COLO829 (cell line): ENCODE results near the gene SZRD1.

ENCODE experiments used
- DNase-seq: peaks from one replicate; pipeline ENCODE4 v3.0.0; 2012; ENCODE audit warnings: low spot score

The SZRD1 gene

DNA sequence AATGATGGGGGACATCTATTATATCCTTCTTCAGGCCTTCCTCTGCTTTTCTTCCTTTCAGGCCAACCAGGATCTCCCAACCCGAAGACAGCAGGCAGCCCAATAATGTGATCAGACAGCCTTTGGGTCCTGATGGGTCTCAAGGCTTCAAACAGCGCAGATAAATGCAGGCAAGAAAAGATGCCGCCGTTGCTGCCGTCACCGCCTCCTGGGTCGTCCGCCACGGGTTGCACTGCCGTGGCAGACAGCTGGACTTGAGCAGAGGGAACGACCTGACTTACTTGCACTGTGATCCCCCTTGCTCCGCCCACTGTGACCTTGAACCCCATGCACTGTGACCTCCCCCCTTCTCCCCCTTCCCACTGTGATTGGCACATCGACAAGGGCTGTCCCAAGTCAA is 27.9 kb downstream of the SZRD1 start:
- DNase-seq, result no peak

DNA sequence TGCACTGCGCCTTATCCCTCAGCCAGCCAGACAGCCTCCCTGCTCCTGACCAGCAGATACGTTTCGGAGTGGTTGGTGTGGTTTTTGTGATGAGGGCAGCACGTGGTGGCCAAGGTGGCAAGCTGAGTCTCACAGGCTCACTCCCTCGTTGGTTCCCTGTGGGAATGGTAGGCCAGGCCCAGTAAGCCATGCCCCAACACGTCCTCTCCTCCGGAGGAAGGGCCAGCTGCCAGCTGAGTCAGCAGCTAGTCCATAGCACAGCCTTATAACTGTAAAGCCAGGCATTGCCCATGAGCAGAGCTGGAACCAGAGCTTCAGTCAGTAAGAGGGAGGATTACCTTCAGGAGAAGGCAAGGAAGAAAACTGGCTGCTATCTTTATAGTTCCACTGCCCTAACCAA is 29.5 kb downstream of the SZRD1 start:
- DNase-seq, result no peak

DNA sequence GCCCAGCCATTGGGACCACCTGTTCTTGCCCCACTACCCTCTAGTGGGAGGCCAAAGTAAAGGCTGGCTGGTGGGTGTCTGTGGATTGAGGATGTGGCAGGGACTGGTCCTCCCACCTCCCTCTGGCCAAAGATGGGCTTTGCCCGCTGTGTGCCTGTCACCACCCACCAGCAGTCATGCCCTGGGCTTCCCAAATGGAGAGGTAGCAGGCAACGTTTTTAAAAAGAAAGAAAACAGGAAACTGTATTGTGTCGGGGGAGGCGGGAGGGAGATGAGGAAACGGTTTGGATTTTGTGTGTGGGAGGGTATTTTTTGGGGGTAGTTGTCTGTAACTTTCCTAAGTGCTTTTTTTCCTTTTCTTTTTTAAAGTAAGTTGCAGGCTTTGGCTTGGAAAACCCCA is 30.1 kb downstream of the SZRD1 start:
- DNase-seq, result no peak

DNA sequence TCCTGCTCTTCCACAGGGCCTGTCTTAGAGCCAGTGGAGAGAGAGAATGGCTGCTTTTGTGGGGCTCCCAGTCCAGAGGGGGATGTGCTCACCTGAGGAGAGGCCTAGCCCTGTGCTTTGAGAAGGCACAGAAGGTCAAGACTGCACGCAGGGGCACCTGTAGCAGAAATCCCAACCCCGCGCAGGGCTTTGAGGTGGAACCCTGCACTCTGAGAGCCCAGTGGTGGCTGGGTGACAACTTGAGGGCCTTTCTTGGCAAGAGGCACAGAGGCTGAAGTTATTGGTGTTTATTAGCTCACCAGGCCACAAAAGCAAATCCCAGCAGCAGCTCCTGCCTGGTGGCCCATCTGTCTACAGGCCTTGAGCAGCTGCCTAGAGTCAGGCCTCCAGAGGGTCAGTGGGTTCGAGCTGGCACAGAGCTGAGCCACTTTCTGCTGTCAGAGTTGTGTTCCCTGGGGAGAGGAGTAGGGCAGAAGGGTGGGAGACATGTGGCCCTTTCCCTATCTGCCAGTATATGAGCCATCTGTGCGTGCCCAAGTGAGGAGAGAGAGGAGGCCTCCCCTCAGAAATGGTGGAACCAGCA is 31.4 kb downstream of the SZRD1 start:
- no peak for DNase-seq

DNA sequence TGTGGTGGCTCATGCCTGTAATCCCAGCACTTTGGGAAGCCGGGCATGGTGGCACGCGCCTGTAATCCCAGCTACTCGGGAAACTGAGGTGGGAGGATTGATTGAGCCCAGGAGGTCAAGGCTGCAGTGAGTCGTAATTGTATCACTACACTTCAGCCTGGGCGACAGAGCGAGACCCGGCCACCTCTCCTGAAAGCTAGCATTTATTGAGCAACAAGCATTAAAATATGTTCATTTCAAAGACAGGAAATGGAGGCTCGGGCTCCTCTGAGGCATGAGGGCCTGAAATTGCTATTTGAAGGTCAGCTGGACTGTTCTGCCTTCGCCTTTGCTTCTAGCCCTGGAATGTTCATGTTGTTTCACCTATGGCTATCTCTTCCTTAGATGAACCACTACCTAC is 35.7 kb downstream of the SZRD1 start:
- DNase-seq, result no peak

DNA sequence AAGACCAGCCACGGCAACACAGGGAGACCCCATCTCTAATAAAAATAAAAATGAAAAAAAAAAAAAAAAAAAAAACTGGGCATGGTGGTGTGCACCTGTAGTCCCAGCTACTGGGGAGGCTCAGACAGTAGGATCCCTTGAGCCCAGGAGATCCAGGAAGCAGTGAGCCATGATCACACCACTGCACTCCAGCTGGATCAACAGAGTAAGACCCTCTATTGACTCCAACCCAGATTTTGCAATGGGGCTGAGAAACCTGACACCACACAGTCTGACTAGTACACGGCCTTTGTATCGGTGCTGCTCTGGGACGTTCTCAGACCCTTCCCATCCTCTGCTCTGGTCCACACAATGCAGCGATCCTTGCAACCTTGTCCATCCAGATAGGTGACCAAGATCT is 38.4 kb downstream of the SZRD1 start:
- no peak for DNase-seq

DNA sequence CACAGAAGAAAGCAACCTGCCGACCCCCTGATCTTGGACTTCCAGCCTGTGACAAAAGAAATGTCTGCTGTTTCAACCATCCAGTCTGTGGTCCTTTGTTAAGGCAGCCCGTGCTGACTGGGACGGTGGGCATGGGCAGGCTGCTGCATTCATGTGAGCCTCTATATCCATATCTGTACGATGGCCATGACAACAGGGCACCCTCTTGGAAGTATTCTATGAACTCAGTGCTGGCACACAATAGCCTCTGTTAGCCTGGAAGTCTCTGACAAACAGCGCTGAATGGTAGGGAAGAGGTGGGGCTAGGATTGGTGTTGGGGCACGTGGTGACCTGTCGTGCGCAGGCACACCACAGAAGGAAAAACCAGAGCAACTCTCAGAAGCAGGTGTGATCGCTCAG is 39.8 kb downstream of the SZRD1 start:
- no peak for DNase-seq

DNA sequence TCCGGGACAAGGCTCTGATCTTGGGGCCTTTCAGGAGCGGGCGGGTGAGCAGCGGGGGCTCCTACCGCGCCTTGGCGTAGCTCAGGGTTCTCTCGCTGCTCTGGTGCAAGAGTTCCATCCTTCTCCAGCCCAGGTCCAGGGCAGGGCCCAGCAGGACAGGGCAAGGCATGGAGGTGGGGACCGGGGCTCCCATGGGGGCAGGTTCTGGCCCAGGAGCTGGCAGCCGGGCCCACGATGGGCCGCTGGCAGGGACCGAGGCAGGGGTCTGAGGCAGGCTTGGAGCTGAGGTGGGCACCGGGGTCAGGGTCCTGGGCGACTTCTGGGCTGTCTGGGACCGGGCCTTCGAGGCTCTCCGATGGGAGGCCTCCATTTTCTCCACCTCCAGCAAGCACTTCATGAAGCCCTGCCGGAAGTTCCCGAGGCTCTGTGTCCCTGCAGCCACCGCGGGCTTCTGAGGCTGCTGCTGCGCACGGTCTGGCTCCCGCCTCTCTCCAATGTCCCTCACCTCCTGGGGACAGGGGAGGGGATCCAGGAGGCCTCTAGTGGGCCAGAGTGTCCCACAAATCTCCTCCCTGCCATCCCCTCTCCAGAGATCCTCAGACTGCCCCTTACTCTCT is 42.6 kb downstream of the SZRD1 start:
- DNase-seq, result no peak

DNA sequence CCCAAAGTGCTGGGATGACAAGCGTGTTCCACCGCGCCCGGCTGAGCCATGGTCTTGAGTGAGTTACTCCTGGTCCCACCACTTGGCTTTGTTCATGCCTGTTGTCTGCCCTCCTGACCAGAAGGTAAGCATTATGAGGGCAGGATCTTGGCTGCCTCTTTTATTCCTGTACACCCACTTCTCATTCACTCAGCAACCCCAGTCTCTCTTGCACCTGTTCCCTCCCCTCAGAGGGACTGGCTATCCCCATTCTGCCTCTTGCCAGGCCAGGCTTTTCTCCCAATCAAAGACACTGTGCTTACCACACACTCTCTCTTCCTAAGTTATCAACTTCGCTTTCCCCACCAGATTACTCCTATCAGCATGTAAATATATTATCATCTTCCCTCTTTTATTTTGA is 43.8 kb downstream of the SZRD1 start:
- no peak for DNase-seq

DNA sequence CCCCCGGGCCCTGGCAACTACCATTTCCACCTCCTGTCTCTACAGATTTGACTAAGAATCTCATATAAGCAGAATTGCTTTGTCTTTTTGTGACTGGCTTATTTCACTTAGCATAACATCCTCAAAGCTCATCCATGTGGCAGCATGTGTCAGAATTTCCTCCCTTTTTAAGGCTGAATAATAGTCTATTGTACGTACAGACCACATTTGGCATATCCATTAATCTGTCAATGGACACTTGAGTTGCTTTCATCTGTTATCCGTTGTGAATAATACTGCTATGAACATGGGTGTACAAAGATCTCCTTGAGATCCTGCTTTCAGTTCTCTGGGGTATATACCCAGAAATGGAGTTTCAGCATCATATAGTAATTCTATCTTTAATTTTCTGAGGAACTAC is 46.1 kb downstream of the SZRD1 start:
- peak; percentile 36 for DNase-seq

DNA sequence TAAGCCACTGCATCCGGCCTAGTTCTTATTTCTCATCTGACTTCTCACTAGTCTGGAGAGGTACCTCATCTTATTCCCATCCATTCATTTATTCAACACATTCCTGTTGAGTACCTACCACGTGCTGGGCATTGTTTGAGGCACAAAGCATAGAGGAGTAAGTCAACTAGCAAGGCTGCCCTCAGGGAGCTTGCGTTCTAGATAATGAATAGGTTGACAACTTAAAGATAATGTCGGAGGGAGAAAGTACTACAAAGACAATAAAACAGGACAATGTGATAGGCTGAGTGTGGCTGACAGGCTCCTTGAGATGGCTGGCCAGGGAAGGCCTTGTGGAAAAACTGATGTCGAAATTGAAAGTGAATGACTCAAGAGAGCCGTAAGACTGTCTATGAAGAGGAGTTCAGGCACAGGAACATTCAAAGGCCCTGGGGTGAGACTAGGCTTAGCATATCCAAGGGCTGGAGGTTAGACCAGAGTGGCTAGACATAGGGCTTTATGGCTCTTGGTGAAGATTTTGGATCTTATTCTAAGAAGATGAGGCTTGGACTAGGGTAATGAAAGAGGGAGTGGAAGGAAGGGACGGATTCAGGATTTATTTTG is 51.9 kb downstream of the SZRD1 start:
- DNase-seq, result no peak

DNA sequence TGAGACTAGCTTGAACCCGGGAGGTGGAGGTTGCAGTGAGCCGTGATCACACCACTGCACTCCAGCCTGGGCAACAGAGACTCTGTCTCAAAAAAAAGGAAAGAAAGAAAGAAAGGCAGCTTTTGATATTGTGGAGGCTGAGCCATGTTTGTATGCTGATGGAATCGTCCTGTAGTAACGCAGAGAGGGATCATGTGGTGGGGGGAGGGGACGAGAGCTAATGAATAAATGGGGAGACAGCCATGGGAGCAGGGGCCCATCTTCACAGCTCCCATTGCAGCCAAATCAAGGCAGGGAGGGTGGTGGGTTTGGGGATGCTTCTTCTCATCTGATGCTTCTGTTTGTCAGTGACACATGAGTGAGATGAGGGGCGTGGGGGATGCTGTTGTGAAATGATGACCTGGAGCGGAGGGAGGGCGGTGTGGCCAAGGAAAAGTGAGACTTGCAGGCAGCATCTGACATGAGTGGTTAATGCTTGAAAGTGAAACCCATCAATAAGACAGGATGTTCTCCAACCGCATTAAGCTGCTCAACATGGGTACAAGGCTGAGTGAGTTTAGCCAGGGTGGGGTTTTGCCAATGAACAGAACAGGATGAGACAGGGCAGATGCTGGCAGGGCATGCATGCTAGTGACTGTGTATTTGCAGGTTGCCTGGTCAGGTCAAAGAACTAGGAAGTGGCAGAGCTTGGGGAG is 53.5 kb downstream of the SZRD1 start:
- DNase-seq, result no peak

DNA sequence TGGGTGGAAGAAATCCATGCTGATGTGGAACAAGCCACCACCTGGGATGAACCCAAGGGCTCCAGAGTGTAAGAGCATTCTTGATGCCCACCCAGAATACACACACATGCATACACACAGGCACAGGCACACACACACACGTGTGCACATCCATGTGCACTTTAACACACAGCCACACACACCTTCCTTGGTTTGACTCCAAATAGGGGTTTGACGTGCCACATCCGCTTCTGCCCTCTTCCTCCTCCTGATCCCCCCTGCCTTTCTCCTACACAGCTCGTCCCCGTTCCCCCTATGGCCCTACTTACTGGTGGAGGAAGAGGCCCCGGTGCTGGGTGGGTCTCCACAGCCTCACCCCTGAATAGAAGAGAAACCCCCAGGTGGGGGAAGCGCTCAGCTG is 54.2 kb downstream of the SZRD1 start:
- no peak for DNase-seq

DNA sequence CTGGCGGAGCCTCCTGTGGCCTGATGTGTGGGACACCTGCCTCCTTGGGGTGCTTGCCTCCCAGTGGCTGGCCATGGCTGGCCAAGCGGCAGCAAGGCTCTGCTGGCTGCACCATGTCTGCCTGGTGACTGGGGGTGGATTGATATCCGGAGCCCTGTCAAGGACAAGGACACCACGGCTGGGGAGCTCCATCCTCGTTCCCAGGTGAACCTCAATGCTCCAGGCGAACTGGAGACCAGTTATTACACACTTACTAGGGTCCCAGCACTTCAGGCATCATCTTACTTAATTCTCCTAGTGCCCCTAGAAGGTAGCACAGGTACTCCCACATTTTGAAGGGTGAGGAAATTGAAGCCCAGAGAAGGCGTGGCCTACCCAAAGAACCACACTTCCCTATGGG is 55.0 kb downstream of the SZRD1 start:
- DNase-seq, result no peak

DNA sequence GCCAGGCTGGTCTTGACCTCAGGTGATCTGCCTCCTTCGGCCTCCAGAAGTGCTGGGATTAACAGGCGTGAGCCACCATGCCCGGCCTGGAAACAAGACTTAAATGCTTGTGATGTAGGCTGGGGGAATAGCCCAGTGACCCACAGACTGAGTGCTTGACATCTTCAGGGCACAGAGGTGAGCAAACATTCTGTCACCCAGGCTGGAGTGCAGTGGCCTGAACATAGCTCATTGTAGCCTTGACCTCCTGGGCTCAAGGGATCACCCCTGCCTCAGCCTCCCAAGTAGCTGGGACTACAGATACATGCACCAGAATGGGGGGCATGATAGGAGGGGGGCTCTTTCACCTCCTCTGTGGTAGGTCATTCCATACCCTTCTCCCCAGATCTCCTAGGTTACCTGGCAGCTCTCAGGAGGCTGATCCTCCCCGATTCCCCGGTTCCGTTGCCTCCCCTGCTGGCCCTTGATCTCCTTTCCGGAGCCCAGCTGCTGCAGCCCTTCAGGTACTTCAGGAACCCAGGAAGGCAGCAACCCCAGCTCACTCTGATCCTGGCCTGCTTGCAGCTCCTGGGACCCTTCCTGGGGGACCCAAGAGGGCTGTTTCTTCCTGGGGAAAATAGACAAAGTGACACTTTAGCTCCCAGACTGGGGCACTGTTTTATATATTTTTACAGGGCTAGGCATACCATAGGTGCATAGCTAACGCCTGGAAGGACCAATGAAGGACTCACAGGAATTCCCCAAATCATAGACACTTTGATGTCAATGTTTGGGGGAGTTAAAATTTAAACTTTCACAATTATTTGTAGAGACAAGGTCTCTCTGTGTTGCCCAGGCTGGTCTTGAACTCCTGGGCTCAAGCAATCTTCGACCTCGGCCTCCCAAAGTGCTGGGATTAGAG is 58.3 kb downstream of the SZRD1 start:
- DNase-seq, result no peak

DNA sequence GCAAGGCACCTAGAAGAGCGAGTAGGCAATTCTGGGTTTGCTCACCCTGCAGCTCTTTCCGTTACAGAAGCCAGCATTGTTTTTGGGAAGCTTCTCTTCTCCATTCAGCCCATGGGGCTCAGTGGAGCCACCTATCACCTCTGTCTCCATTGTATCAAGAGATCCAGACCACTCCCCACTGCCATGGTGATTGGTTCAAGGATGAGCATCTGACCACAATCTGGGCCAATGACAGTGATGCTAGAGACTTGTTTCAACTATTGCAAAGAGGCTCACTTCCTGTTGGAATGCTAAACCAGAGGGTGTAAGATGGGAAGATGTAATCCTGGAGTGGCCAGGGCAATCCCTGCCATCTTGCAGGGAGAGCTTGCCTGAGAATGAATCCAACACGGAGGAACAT is 63.6 kb downstream of the SZRD1 start:
- no peak for DNase-seq

DNA sequence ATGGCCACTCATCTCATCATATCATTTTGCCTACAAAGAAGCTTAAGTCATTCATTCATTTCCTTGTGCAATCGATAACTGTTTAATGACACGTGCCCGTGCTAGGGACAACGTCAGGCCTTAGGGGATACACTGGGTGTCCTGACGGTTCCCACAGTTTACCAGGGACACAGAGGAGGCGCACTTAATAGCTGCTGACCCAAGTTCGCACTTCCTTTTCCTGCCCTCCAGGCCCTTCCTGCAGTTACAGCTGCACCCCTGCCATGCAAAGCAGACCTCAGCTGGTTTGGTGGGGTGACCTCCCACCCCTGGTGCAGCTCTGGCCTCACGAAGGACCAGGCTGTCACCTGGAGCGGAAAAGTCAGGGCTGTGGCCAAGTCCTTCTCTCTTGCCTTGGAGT is 66.0 kb downstream of the SZRD1 start:
- DNase-seq, result no peak

DNA sequence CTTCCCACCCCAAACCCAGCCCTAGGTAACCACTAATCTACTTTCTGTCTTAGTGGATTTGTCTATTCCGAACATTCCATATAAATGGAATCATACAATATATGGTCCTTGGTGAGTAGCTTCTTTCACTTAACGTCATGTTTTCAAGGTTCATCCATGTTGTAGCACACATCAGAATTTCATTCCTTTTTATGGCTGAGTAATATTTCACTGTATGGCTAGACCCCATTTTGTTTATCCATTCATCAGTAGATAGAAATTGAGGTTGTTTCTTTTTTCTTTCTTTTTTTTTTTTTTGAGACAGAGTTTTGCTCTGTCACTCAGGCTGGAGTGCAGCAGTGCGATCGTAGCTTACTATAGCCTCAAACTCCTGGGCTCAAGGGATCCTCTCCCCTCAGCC is 67.0 kb downstream of the SZRD1 start:
- DNase-seq, result no peak

DNA sequence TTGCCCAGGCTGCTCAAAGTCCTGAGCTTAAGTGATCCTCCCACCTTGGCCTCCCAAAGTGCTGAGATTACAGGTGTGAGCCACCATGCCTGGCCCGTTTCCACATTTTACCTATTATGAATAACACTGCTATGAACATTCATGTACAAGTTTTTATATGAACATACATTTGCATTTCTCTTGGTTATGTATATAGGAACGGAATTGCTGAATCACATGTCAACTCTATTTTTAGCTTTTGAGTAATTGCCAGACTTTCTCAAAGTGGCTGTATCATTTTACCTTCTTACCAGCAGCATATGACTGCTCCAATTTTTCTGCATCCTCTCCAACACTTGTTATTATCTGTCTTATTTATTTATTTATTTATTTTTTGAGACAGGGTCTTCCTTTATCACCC is 67.5 kb downstream of the SZRD1 start:
- DNase-seq, result no peak

DNA sequence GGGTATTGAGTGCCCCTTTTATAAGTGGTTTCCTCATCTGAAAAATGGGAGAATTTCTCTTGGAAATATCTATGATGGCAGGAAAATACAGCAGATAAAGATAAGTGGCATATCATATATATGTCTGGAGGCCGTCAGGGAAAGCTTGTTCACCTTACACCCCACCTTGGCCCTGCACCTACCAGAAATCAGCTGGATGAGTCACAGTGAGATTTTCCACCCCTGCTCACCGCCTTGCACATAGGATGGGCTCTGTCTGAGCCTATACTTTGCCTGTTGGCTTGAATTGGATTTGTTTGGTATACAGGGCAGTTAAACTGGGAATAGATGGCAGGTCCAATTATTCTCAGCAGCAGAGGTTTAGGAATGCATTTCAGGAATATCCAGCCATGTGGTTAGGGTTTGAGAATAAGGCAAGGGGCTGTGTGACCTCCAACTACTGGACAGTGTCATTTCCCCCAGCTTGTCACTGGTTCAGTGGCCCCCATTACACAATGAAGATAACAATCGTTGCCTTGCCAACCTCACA is 70.0 kb downstream of the SZRD1 start, which contains the start of gene SPATA21:
Gene SPATA21 (minus strand): TSS at position 479 of the 529 bp plus-strand sequence. CDS start 6,053 bp downstream, outside the sequence.
- DNase-seq, result no peak

DNA sequence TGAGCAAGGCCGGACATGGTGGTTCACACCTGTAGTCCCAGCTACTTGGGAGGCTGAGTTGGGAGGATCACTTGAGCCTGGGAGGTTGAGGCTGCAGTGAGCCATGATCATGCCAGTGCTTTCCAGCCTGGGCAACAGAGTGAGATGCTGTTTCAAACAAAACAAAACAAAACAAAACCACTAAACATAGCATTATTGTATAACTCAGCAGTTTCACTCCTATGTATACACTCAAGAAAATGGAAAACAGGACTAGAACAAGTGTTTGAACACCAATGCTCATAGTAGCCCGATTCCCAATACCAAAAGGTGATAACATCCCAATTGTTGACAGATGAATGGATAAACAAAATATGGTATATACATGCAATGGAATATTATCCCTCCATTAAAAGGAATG is 71.5 kb downstream of the SZRD1 start:
- no peak for DNase-seq

DNA sequence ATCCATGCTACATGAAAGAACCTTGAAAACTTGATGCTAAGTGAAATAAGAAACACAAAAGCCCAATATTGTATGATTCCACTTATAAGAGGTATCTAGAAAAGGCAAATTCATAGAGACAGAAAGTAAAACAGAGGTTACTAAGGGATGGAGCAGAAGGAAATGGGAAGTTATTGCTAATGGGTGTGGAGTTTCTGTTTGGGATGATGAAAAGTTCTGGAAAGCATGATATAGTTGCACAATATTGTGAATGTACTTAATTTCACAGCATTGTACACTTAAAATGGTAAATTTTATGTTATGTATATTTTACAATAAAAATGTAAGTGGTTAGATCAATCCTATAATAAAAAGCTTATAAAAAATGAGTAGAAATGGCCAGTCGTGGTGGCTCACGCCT is 71.9 kb downstream of the SZRD1 start:
- no peak for DNase-seq
